CD14-positive monocyte (primary cell): ENCODE measurements around the gene LIMS2. TPM values are rescaled to one million over a fixed set of nuclear protein-coding genes. Genes with fewer than 3 reads are reported as not detected.

Experiments
- DNase-seq, 3 donors: peaks; one replicate each; pipeline ENCODE4 v3.0.0-alpha.2; 2011 to 2022
- H2AFZ ChIP-seq: 2 replicates; pipeline ENCODE4 v1.6.0; 2012; ENCODE audit warnings: mild to moderate bottlenecking, low read depth, low read length, inconsistent platforms; ENCODE audit not compliant: insufficient read depth, poor library complexity, severe bottlenecking
- H3K27ac ChIP-seq, 2 donors: 1 replicate in 1 of 2; 2 replicates in 1 of 2; pipeline ENCODE4 v1.5.1; 2012 to 2013; ENCODE audit warnings: low read length in 2 of 2, control low read depth in 1 of 2, inconsistent platforms in 1 of 2, low read depth in 1 of 2, mild to moderate bottlenecking in 1 of 2
- H3K27me3 ChIP-seq, 2 donors: one replicate each; pipeline versions ENCODE4 v1.6.0 to v1.6.1; 2011 to 2013; ENCODE audit warnings: low read length in 2 of 2; ENCODE audit not compliant: control insufficient read depth in 2 of 2, insufficient read depth in 2 of 2
- H3K36me3 ChIP-seq, 2 donors: replicated peaks in 1 of 2; 1 replicate in 1 of 2; 2 replicates in 1 of 2; pipeline versions ENCODE4 v1.5.1 to v1.6.1; 2012 to 2013; ENCODE audit warnings: low read length in 2 of 2, control low read depth in 1 of 2, inconsistent platforms in 1 of 2, mild to moderate bottlenecking in 1 of 2; ENCODE audit not compliant: insufficient read depth in 2 of 2, control insufficient read depth in 1 of 2
- H3K4me1 ChIP-seq, 2 donors: 1 replicate in 1 of 2; 2 replicates in 1 of 2; pipeline versions ENCODE4 v1.5.1 to v1.6.1; 2012 to 2013; ENCODE audit warnings: low read length in 2 of 2, control low read depth in 1 of 2, inconsistent platforms in 1 of 2, mild to moderate bottlenecking in 1 of 2, moderate library complexity in 1 of 2; ENCODE audit not compliant: insufficient read depth in 2 of 2, control insufficient read depth in 1 of 2
- H3K4me2 ChIP-seq: replicated peaks from 2 replicates; pipeline ENCODE3; 2012; ENCODE audit warnings: low read length, moderate library complexity, mild to moderate bottlenecking; ENCODE audit not compliant: poor library complexity, severe bottlenecking; ENCODE audit errors: extremely low read depth
- H3K4me3 ChIP-seq, 3 experiments: fragments of 200-600 bp in 1 of 3; sonication (generic) in 1 of 3; replicated peaks in 1 of 3; 1 replicate in 2 of 3; 2 replicates in 1 of 3; pipeline ENCODE4 v1.5.1; 2011 to 2013; ENCODE audit warnings: low read length in 3 of 3, mild to moderate bottlenecking in 3 of 3, control low read depth in 2 of 3, low read depth in 2 of 3, inconsistent platforms in 1 of 3, moderate library complexity in 1 of 3
- H3K79me2 ChIP-seq: 2 replicates; pipeline ENCODE4 v1.6.0; 2012; ENCODE audit warnings: mild to moderate bottlenecking, control low read depth, inconsistent platforms, low read length, moderate library complexity; ENCODE audit not compliant: insufficient read depth
- H3K9ac ChIP-seq: 2 replicates; pipeline ENCODE4 v1.6.0; 2017; ENCODE audit warnings: low read length, mild to moderate bottlenecking; ENCODE audit not compliant: insufficient read depth, poor library complexity, severe bottlenecking
- H3K9me3 ChIP-seq, 2 donors: replicated peaks in 1 of 2; 1 replicate in 1 of 2; 2 replicates in 1 of 2; pipeline versions ENCODE4 v1.5.1 to v1.6.1; 2012 to 2013; ENCODE audit warnings: low read length in 2 of 2, control low read depth in 1 of 2; ENCODE audit not compliant: control insufficient read depth in 1 of 2, insufficient read depth in 1 of 2
- H4K20me1 ChIP-seq: 2 replicates; pipeline ENCODE4 v1.6.0; 2012; ENCODE audit warnings: mild to moderate bottlenecking, low read length, control low read depth, moderate library complexity; ENCODE audit not compliant: insufficient read depth
- H3K27ac Mint-ChIP-seq, 7 donors: one replicate each; pipeline ENCODE4 v1.8.0; 2020; ENCODE audit warnings: mild to moderate bottlenecking in 7 of 7, mixed read lengths in 7 of 7, moderate library complexity in 6 of 7, inconsistent platforms in 2 of 7
- H3K27me3 Mint-ChIP-seq, 3 donors: one replicate each; pipeline ENCODE4 v1.8.0; 2021 to 2022; ENCODE audit warnings: low read depth in 3 of 3, mild to moderate bottlenecking in 3 of 3, mixed read lengths in 3 of 3, moderate library complexity in 3 of 3, inconsistent platforms in 1 of 3
- H3K36me3 Mint-ChIP-seq, 2 donors: one replicate each; pipeline ENCODE4 v1.8.0; 2020; ENCODE audit warnings: mixed read lengths in 2 of 2, inconsistent platforms in 1 of 2, mild to moderate bottlenecking in 1 of 2
- H3K4me1 Mint-ChIP-seq: one replicate; pipeline ENCODE4 v1.8.0; 2020; ENCODE audit warnings: mild to moderate bottlenecking, mixed read lengths
- H3K4me3 Mint-ChIP-seq, 2 donors: one replicate each; pipeline ENCODE4 v1.8.0; 2020; ENCODE audit warnings: mild to moderate bottlenecking in 2 of 2, mixed read lengths in 2 of 2, moderate library complexity in 1 of 2
- H3K9me3 Mint-ChIP-seq, 7 donors: one replicate each; pipeline ENCODE4 v1.8.0; 2020 to 2022; ENCODE audit warnings: mixed read lengths in 7 of 7, mild to moderate bottlenecking in 6 of 7, moderate library complexity in 6 of 7, inconsistent platforms in 2 of 7
- WGBS: methylation state at CpG from one replicate; pipeline ENCODE4 v1.1.5; 2013; ENCODE audit warnings: missing lambda C conversion rate; ENCODE audit not compliant: insufficient coverage; 5-methylcytosine and 5-hydroxymethylcytosine counted together
- intact Hi-C, 2 donors: fragments of 100-400 bp; cut with micrococcal nuclease; formaldehyde crosslinking; loops; one replicate each; pipeline versions ENCODE4 v1.15.0 to v1.15.1; 2023
- polyA plus RNA-seq, 3 donors: library from polyadenylated mRNA; depleted of rRNA in 1 of 3; unstranded in 2 of 3; stranded (reverse) in 1 of 3; fragments of 300-500 nt in 2 of 3; fragments of >200 nt in 1 of 3; fragmentation: Illumina TruSeq in 2 of 3; gene quantifications; 1 replicate in 2 of 3; 2 replicates in 1 of 3; pipeline ENCODE4 v1.2.3, GENCODE V29; 2012 to 2021
- TF ChIP-seq, protein P1 (sequence below): fragments of 200-600 bp; IDR thresholded peaks from one replicate; pipeline ENCODE4 v1.8.0; 2022; ENCODE audit warnings: antibody characterized with exemption, mild to moderate bottlenecking

Gene LIMS2
- polyA plus RNA-seq, 3 donors: 0.13 to 1.3 (median 0.23) TPM

DNA sequence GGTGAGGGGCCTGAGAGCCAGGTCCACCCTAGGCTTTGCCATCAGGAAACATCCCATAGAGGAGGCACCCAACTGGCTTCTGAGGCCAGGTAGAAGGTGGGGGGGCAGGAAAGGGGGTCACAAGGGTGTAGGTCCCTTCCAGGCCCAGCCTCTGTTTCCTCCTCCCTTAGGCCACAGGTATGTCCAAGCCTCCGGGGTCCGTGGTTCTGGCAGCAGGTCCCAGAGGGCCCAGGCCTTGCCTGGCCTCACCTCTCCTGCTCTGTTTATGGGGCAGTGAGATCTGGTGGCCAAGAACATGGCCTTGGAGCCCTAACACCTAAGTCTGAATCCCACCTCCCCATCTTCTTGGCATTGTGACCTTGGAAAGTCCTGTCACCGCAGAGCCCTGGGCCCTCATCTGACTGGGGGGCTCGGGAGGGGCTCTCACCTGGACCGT, 51.0 kb downstream of the LIMS2 start:
- TF ChIP-seq, protein P1, sequence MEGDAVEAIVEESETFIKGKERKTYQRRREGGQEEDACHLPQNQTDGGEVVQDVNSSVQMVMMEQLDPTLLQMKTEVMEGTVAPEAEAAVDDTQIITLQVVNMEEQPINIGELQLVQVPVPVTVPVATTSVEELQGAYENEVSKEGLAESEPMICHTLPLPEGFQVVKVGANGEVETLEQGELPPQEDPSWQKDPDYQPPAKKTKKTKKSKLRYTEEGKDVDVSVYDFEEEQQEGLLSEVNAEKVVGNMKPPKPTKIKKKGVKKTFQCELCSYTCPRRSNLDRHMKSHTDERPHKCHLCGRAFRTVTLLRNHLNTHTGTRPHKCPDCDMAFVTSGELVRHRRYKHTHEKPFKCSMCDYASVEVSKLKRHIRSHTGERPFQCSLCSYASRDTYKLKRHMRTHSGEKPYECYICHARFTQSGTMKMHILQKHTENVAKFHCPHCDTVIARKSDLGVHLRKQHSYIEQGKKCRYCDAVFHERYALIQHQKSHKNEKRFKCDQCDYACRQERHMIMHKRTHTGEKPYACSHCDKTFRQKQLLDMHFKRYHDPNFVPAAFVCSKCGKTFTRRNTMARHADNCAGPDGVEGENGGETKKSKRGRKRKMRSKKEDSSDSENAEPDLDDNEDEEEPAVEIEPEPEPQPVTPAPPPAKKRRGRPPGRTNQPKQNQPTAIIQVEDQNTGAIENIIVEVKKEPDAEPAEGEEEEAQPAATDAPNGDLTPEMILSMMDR: no peak
- H3K27me3 Mint-ChIP-seq: peaks cover 0 to 14% (median 4%) of the 10 kb centered on the region in 3 donors
- Histone ChIP-seq H3K9me3 (no peaks in the 10 kb centered on the region), H3K9ac (no peak overlapping the region), H3K27me3 (no peaks in the 10 kb centered on the region), H3K36me3 (no peaks in the 10 kb centered on the region), H3K4me2 (no peak overlapping the region), H4K20me1 (no peaks in the 10 kb centered on the region), H3K27ac (no peak overlapping the region), H3K4me3 (no peak overlapping the region), H3K4me1 (peaks cover 2 to 4% of the 10 kb centered on the region in 2 donors), H2AFZ (no peak overlapping the region), H3K79me2 (no peaks in the 10 kb centered on the region)
- no peaks in the 10 kb centered on the region for H3K9me3 Mint-ChIP-seq
- no peak overlapping the region for H3K4me3 Mint-ChIP-seq
- WGBS: 100% methylated on average over 1 of the region's 5 CpGs
- H3K27ac Mint-ChIP-seq: no peak overlapping the region
- DNase-seq: no peak
- no peaks in the 10 kb centered on the region for H3K36me3 Mint-ChIP-seq
- intact Hi-C loops: no loop called here
- H3K4me1 Mint-ChIP-seq: peaks cover 13% of the 10 kb centered on the region

DNA sequence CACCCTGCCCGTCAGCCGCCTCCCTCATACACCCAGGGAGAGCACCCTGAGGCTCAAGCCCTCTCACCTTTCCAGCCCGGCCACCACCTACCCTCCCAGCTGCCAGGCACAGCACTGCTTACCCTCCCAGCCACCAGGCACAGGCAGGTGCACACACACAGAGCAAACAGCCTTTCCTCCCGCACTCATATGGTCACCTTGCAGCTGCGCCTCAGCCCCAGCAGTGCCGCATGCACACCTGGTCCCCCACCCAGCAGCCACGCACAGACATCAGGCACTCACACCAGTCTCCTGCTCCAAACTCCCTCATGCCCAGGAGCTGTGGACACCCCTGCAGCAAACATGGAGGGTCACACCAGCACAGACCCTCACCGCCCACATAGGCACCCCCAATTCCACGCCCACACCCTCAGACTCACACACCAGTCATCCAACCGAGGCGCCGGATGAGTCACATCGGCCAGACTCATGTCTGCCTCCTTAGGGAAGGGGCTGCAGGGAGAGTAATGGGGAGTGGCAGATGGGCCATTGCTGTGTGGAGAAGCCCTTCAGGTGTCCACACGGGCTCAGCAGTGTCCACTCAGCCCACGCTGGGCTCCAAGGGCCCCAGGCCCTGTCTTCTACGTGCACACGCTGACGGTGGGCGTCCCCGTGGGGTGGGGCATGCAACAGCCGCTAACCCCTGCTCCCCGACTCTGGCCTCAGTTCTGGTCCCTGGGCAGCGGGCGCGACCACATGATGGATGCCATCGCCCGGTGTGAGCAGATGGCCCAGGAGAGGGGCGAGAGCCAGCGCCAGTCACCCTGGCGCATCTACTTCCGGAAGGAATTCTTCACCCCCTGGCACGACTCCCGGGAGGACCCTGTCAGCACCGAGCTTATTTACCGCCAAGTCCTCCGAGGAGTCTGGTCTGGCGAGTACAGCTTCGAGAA, 51.7 kb downstream of the LIMS2 start:
- H3K36me3 ChIP-seq: no peaks in the 10 kb centered on the region
- H3K9me3 ChIP-seq: no peaks in the 10 kb centered on the region
- intact Hi-C loops: no loop called here
- H3K4me3 ChIP-seq: no peak overlapping the region
- H3K4me1 ChIP-seq: no peaks in the 10 kb centered on the region
- Mint-ChIP-seq H3K4me1 (peaks cover 12% of the 10 kb centered on the region), H3K27ac (no peak overlapping the region), H3K9me3 (no peaks in the 10 kb centered on the region), H3K36me3 (no peaks in the 10 kb centered on the region), H3K4me3 (no peak overlapping the region), H3K27me3 (peaks cover 0 to 10% (median 5%) of the 10 kb centered on the region in 3 donors)
- TF ChIP-seq, protein P1: no peak
- no peak overlapping the region for H3K9ac ChIP-seq
- no peaks in the 10 kb centered on the region for H3K27me3 ChIP-seq
- H3K79me2 ChIP-seq: no peaks in the 10 kb centered on the region
- H2AFZ ChIP-seq: no peak overlapping the region
- no peak for DNase-seq
- WGBS: 95% methylated on average over 29 of the region's 38 CpGs
- H3K27ac ChIP-seq: no peak overlapping the region
- no peaks in the 10 kb centered on the region for H4K20me1 ChIP-seq
- no peak overlapping the region for H3K4me2 ChIP-seq
